SU-DHL-6 (cell line): ENCODE data around the gene ARHGEF28.

Experiments used
- CTCF ChIP-seq: fragments of 200-600 bp; sonication (generic); IDR thresholded peaks from one replicate; pipeline ENCODE4 v1.5.1; 2017; ENCODE audit warnings: antibody characterized with exemption, mild to moderate bottlenecking, low read length, moderate library complexity; ENCODE audit not compliant: insufficient read depth, poor library complexity, severe bottlenecking
- EZH2phosphoT487 ChIP-seq: fragments of 200-600 bp; sonication (generic), shearing (Covaris generic); conservative IDR thresholded peaks from 2 replicates; pipeline ENCODE4 v1.6.1; 2018; ENCODE audit warnings: mild to moderate bottlenecking, antibody characterized with exemption, low read length, moderate library complexity, mixed read lengths

- TF ChIP-seq CTCF, result no peak
- no peak for TF ChIP-seq EZH2phosphoT487
Observed at GRCh38 chr5:73599380-73599779, 26.6 kb upstream of the ARHGEF28 start.
